ENCODE data around the gene AKR1C2.
"Not testable (repeated sequence)": the region's sequence is repeated elsewhere in the genome, so short reads cannot be mapped to it uniquely, and the experiment has no call there.

Gene AKR1C2

DNA sequence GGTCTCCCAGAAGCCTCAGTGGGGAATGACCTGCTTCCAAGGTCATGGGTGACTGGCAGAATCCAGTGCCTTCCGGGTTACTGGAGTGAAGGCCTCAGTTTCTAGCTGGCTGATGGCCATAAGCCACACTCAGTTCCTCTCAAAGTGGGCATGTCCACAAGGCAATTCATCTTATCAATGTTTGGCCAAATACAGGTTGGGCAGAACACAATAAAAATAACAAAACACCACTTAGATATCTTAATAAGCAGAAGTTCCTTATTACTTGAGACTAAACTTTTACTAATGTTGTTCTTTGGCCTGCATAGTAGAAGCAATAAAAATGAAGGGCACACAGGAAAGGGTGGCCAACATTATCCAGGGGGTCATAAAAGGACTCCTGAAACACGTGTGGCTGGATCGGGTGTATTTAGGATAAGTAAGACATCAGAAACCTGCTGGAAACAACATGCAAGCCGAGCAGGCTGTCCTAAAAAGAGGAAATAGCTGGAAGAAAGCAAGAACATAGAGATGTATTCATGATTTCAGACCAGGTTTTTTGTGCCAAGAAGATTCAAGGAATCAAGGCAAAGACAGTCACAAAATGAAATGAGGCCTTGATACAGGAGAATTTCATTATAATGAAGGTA lies 19.6 kb upstream of the AKR1C2 start:
- no peak for ATAC-seq

DNA sequence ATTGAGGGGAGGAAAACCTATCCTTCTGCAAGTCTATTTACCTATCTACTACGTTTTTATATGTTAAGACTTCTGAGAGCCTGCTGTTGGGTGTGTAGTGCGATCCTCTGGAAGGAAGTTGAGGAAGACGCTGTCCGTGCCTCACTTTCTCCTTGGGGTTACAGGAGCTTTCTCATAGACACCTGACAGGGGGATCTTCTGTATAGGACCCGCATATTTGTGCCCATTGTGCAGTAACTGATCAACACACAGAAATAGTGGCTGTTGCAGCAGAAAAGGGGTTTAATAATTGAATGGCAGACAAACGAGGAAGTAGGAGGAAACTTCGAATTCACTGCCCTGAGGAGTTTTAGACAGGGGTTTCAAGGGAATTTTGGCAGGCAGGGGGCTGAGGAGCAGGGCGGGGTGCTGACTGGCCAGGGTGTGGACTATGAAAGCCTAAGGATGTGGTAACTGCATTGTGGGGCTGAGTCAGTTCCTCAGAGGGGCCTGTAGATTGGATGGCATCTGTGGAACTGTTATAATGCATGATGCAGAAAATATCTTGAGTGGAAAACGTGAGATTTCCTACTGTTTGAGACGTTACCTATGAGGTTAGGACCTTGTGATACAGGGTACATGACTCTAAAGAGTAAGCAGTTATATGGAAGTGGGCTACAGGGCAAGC lies 18.1 kb upstream of the AKR1C2 start:
- ATAC-seq = not testable (repeated sequence)

DNA sequence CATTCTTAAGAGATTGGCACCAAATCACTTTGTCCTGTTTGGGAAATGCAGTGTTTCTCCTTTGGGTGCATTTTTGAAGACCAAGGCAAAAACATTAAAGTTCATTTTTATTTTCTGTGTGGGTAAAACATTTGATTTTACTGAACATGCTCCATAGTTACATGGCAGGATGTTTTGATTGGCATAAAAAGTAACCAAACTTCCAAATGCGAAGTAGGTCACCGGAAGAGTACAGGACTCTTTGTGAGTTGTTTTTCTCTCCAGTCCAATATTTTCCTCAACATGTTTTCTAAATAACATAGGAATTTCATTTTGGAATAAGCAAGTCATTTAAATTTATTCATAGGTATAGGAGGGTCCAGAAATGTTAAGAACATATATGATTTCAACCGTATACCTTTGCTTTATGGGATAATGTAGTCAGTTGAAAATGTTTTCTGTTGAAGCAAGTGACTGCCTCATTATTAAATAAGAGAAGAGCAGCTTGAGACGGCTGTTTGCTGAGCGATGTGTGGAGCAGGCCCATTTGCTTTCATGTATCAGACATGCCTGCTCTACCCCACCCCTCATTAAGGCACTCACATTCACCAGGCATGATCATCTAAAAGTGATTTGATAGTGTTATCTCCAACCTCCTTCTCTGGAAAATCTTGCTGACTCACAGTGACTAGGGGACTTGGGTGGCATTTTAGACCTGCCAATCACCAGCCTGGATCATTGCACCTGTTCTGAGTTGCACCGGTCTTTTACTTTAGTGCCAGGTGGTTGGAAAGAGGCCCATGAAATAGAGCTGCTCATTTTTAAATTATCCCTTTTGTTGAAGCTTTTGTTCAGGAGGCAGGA lies 16.3 kb upstream of the AKR1C2 start:
- not testable (repeated sequence) for ATAC-seq

DNA sequence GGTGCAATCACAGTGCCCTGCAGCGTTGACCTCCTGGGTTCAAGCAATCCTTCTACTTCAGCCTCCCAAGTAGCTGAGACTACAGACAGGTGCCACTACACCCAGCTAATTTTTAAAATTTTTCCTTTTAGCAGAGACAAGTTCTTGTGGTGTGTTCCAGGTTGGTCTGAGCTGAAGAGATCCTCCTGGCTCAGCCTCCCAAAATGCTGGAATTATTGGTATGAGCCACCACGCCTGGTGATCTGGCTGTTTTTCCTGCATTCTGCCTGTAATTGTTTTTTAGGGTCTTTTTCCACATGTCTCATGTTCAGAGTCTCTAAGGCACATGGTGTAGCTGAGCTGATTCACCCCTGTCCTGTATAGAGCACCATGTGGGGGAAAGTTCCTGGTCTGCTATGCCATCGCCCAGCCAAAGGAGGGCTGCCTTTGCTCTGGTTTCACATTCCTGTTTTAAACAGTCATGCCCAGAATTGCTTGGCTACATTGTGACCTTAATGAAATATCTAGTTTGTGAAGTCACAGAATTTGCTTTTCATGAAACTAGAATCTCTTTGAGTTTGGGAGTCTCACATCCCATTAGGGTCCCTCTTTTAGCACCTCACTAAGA lies 15.1 kb upstream of the AKR1C2 start:
- ATAC-seq = not testable (repeated sequence)

DNA sequence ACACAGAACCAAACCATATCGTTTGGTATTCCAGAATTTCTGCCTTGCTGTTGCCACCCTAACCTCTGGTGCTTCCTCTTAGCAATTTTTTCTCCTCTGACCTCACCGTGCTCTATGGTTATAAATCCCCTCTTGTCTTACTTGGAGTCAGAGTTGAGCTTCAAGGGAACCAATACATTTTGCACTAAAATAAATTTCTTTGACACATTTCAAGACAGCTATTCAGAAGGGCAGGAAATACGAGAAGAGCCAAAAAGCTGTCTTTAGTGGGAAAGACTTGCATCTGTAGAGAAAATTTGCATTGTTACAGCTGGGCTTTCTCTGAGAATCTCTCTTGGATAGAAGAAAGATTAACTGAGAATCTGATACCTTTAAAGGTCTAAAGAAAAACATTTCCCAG lies 14.5 kb upstream of the AKR1C2 start:
- ATAC-seq = no peak

DNA sequence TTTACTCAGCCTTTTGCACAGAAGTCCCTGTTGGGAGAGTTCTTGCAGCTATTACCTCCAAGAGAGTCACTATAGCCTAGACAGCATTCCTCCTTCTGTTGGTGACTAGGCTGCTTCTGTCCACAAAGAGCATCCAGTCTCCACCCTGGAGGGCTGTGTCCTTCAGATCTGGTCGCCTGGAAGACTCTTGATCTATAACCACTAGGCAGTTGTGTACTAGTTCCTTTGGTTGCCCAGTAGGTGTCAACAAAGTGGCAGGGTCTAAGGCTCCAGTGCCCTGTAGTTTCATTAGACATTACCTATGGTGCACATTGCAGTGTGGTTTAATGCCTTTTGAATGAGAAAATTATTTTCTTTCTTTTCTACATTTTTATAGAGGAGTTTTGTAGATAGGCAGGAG lies 11.3 kb upstream of the AKR1C2 start:
- no peak for ATAC-seq

DNA sequence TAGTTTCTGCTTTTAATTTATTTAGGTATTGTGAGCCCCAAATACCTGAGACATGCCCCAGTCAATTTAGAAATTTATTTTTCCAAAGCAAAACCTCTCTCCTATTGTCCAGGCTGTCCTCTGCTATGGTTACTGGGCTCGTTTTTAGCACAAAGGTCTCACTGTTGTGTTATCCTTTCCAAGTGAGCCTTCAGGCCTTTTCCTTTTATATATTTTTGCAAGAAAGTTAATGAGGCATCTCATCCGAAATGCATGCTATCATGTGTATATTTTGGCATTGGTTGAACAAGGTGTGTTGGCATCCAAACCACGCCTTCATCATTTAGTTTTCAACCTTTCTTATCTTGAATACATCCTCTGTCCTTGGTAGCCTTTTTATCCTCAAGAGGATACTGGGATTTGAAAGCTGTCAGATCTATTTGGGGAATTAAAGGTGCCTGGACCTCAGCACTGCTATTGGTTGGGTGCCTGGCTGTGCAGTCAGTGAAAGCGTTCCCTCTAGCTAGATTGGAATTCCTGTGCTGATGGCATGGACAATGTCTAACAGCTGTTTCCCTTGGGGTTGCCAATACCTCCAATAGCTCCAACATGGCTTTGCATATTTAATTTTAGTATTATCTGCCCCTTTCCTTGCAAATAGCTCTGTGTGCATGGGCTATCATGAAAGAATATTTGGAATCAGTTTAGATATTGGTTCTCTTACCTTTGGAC lies 10.7 kb upstream of the AKR1C2 start:
- not testable (repeated sequence) for ATAC-seq

DNA sequence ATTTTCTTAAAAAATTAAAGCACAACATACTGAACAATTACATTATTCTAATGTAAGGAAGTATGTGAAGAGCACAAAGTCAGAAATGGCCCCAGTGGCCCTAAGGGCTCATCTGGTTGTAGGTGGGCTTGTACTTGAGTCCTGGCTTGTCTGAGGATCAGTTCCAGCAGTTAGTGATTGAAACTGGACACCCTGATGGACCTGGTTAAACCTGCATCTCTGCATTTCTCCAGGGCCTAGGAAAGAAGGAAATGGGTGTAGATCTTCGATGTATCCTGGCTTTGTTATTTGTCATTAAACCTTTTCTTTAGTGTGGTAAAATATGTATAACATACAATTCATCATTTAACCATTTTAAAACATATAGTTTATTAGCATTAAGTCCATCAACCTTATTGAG lies 9.7 kb upstream of the AKR1C2 start:
- ATAC-seq = no peak

DNA sequence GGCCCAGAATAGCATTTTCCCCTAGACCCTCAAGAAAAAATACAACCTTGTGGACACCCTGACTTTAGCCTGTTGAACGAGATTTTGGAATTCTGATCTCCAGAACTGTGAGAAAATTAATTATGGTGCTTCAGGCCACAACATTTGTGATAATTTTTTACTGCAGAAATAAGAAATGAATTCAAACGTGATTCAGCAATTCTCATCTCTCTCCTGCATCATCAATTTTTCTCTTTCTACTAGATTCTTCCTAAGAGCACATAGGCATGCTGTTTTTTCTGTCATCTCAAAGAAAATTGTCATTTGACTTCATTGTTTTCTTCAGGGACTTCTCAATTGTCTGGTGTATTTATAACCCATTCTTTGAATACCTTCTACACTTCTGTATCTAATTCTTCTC lies 8.9 kb upstream of the AKR1C2 start:
- no peak for ATAC-seq

DNA sequence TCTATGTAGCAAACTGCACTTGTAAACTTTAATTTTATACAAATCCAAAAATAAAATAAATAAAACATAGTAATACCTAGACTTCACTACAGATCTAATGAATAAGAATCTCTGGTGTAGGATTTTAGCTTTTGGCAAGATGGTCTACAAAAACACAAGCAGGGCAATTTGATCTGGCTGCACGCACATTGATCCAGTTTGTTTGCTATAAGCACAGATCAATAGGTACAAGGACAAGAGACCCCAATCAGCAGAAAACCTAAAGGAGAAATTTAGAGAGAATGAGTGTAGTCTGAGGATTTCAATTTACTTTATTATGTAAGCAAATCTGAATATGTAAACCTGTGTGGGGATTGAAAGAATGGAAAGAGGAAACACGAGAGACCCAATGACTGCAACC lies 7.7 kb upstream of the AKR1C2 start:
- not testable (repeated sequence) for ATAC-seq

DNA sequence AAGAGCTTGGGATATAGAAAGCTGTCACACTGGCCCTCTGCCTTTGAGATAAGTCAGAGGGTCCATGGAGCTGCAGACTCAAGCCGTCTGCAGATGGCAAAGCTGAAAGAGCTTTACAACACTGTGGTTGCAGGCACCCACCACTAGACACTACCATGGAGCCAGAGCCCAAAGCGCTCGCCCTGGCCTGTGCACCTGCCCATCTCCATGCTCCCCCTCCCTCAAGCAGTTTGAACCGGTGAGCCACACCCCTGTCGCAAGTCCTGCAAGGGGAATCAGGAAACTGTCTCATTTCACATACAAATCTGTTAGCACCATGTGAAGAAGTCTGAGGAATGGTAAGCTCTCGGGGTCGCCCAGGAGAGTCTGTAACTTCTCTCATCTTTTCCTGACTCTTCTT lies 6.4 kb upstream of the AKR1C2 start:
- not testable (repeated sequence) for ATAC-seq

DNA sequence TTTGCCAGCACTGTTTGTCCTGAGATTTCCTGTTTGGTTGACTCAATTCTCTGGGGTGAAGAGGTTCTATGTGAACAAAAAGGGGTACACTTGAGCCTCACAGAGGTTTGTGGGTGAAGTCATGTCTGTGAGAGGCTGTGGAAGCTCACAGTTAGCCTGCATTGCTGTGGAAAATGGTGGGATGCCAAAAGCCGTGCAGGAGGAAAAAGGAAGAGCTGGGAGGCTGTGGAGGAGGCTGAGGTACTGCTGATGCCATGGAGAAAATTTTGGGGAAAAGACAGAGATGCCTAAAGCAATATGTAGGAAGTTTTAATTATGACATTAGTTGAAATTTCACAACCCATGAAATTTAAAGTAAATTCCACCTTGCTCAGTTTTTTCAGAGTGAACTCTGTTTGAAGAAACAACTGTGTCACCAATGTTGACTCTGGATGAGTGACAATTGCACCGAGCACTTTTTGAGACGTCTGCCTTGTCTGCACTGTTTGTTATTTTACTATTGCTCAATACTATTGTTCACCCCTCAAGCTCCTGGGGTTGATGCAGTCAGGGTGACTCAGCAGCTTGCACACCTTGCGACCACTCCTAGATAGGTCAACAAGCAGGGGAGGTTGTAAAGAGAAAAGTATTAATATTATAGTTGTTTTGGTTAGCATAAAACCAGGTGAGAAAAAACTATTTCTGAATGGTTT lies 5.3 kb upstream of the AKR1C2 start:
- ATAC-seq = not testable (repeated sequence)

DNA sequence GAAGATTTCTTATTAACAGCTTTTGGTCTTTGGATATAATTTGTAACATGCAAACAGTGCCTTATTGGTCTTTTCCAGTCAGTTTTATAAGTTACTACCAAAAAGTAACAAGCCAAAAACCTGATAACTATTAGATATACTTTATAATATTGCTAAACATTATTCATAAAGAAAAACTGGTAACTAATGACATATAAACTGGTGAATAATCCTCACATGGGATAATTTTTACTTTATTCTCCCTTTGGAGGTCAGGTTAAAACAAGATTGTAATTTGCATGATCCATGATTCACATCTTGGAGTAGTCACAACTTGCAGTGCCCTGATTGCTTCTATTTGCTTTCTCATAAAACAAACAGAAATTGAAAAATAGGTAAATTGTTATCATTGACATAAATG lies 844 bp upstream of the AKR1C2 start:
- ATAC-seq = not testable (repeated sequence)

DNA sequence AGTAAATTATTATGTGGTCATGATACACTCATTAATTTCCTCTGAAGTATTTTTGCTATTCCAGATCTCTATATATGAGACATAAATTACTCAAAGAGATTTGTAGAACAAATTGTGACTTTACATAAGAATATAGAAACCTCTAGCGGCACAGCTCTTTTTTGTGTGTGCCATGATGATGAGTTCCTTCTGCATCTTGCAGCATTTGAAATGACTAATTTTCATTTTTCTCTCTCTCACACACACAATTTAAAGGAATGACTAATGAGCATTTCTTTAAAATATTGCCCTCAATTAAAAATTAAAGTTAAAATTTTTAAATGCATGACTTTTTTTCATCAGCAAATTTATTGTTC lies 351 bp upstream of the AKR1C2 start:
- ATAC-seq = not testable (repeated sequence)

DNA sequence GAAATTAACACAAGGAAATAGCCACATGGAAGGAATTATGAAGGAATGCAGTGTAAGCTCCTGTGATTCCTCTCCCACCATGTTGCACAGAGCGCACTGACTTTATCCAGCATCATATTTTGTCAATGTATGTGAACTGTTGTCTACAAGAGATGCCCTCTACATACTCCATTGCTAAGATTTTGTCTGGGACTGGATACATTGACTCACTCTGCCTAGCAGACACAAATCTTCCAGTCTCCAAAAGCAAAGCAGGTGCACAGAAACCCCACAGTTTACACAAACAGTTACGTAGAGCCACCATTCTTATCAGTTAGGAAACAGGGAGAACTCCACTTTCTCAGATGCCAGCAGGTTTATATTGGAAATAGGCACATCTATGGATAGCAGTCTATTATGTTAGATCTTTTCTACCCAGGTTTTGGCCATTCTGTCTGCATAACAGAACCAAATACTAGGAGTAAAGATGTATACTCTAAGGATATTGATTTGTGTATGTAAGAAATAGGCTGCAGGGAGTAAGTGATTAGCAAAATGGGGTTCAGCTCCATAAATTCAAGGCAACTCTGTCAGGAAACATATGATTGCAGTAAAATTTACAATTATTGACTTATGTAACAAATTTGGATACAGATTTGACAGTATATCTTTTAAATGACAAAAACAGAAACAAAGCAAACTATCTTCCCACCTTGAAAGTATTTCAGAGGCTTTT lies 1.5 kb downstream of the AKR1C2 start:
- no peak for ATAC-seq

DNA sequence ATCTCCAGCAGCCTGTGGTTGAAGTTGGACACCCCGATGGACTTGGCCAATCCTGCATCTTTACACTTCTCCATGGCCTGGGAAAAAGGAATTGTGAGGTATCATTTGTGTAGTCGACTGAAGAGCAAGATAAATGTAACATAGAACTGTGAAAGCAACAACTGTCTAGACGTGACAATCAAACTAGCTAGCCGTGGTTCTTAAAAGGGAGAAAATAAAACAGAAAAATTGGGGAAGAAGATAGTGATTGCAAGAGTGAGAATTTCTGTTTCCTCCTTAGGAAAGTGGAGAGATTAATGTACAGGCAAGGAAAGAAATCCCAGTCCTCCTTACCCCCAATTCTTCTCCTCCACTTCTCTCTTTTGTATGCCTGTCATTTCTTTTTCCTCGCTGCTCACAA lies 5.0 kb downstream of the AKR1C2 start:
- no peak for ATAC-seq

DNA sequence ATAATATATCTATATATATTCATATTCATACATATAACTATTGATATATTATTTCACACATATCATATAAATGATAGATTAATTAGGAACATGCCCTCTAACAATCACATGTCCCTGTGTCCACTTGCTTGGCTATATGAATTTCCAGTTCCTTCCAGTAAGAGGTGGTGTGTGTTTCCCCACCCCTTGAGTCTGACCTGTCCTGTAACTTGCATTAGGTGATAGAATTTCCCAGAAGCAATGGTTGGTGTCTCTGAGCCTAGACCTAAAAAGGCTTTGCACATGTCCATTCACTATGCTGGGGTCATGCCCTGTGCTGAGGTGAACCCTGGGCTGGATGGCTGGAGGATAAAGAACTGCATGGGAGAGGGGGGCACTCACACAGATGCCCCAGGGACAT lies 9.4 kb downstream of the AKR1C2 start:
- ATAC-seq = not testable (repeated sequence)

DNA sequence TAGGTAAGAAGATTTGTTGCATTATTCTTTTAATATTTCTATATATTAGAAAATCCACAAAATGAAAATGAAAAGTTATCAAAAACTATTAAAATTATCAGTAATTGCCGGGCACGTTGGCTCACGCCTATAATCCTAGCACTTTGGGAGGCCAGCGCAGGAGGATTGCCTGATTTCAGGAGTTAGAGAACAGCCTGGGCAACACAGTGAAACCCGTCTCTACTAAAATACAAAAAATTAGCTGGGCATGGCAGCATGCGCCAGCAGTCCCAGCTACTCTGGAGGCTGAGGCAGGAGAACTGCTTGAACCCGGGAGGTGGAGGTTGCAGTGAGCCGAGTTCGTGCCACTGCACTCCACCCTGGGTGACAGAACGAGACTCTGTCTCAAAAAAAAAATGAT lies 11.1 kb downstream of the AKR1C2 start:
- not testable (repeated sequence) for ATAC-seq

DNA sequence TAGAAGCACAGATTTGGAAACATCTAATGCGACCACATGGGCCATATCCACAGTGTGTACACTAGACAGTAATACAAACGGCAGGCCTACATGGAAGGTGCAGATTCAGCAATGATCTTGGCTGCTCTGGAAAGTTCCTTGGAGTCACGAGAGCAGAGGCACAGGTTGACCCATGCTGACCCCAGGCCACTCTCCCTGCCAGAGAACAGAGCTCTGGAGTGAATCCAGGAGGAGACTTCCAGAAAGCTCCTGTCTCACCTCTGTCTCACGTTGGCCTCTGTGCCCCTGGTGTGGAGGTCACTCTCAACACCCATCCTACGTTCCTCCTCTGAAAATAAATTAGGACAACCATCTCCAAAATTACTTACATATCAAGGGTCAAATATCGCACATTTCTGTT lies 12.2 kb downstream of the AKR1C2 start:
- not testable (repeated sequence) for ATAC-seq

DNA sequence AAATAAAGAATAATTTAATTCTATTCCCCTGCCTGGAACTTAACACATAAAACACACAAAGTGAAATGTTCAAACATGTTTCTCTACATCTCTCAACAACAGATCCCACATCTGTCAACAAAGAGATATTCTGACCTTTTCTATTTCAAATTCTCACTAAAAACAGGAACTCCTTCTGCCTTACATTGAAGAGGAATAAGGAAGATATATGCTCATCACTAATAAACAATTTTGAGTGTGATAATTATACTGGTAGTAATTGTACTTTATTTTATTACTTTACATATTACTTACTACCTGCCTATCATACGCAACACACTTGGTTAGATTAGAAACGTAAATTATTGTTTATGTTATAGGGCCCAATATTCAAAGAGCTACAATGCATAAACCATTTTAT lies 13.4 kb downstream of the AKR1C2 start:
- ATAC-seq = no peak

DNA sequence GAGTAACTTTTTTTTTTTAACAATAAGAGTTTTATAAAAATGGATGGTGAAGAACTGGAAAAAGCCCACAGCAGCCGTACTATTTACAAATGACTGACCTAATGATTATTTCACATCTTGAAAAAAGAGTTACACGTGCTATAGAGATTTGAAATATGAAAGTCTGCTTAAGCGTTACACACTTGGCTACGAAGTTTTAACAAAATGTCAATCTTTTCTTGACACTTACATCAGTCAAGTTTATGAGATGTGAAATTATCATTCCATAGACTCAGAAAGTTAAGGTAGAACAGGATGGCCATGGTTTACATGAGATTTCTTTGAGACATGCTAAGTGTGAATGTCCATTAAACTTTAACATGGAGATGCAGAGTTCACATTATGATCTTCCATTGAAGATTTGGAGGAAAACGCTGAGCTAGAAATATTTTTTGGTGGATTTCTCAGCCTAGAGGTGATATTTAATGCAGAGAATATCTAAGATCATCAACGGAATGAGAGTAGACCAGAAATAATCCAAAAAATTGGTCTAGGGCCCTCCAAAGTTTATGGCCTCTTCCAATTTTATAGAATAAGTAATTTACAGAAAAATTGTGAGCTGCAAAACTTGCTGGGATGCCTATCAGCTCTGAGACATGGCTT lies 15.5 kb downstream of the AKR1C2 start:
- ATAC-seq = not testable (repeated sequence)

All from activated CD4-positive, CD25-positive, alpha-beta regulatory T cell treated with anti-CD3 and anti-CD28 coated beads, Interleukin-2, amount 50 U/mL, for 24 hours (primary cell).